Measurements from ENCODE around the gene CCDC40. TPM values are rescaled to one million over a fixed set of nuclear protein-coding genes. Genes with fewer than 3 reads are reported as not detected.

CCDC40 gene
- total RNA-seq, 2 donors from 2014 or later = 2.9 to 13.5 TPM

GRCh38 chr17:80000981-80001775 lies 35.3 kb upstream of the CCDC40 start:
- ATAC-seq = no peak
- H3K9me3 ChIP-seq = no peaks in the 10 kb centered on the region
- no peak for DNase-seq

GRCh38 chr17:80002070-80002641 lies 34.3 kb upstream of the CCDC40 start:
- TF ChIP-seq CTCF (IDR thresholded peaks at IDR 0.05) (no peak), POLR2A (IDR thresholded peaks at IDR 0.05) (no peak)
- WGBS, 2 donors = 85 to 90% methylated on average over 15 to 26 of the region's 26 CpGs
- Histone ChIP-seq H3K4me3 (no peak overlapping the region), H3K9me3 (no peaks in the 10 kb centered on the region), H3K27ac (no peak overlapping the region), H3K4me1 (peaks cover 15% of the 10 kb centered on the region), H3K36me3 (replicated peaks in 1 of 2; ENCODE audit: insufficient read depth in 1 of 2, low read depth in 2 of 2) (no peaks in the 10 kb centered on the region), H3K27me3 (no peaks in the 10 kb centered on the region)
- intact Hi-C loops (cut with DNase I) = no loop called here
- DNase-seq (no peak), ATAC-seq (no peak)

More at GRCh38 chr17:80000981-80001775, 35.3 kb upstream of the CCDC40 start:
- Histone ChIP-seq H3K27ac (no peak overlapping the region), H3K27me3 (no peaks in the 10 kb centered on the region), H3K36me3 (replicated peaks in 1 of 2; ENCODE audit: insufficient read depth in 1 of 2, low read depth in 2 of 2) (no peaks in the 10 kb centered on the region), H3K4me3 (no peak overlapping the region), H3K4me1 (peaks cover 9% of the 10 kb centered on the region)
- intact Hi-C loops (cut with DNase I) = no loop called here
- TF ChIP-seq CTCF (IDR thresholded peaks at IDR 0.05) (no peak), POLR2A (IDR thresholded peaks at IDR 0.05) (no peak)
- WGBS, 2 donors = 94 to 95% methylated on average over 11 to 25 of the region's 29 CpGs

GRCh38 chr17:80002690-80003490 lies 33.6 kb upstream of the CCDC40 start:
- peaks cover 15% of the 10 kb centered on the region for H3K4me1 ChIP-seq
- no peak for DNase-seq
- no peaks in the 10 kb centered on the region for H3K36me3 ChIP-seq (replicated peaks in 1 of 2; ENCODE audit: insufficient read depth in 1 of 2, low read depth in 2 of 2)
- H3K27ac ChIP-seq = no peak overlapping the region
- H3K9me3 ChIP-seq = no peaks in the 10 kb centered on the region
- no peaks in the 10 kb centered on the region for H3K27me3 ChIP-seq
- ATAC-seq = no peak
- H3K4me3 ChIP-seq = no peak overlapping the region
- TF ChIP-seq POLR2A (IDR thresholded peaks at IDR 0.05) = no peak
- no peak for TF ChIP-seq CTCF (IDR thresholded peaks at IDR 0.05)
- intact Hi-C loops (cut with DNase I) = no loop called here
- WGBS, 2 donors = 89 to 91% methylated on average over 24 to 29 of the region's 30 CpGs

GRCh38 chr17:80003969-80004368 lies 32.5 kb upstream of the CCDC40 start:
- Histone ChIP-seq H3K27me3 (no peaks in the 10 kb centered on the region), H3K36me3 (replicated peaks in 1 of 2; ENCODE audit: insufficient read depth in 1 of 2, low read depth in 2 of 2) (no peaks in the 10 kb centered on the region), H3K4me3 (no peak overlapping the region), H3K27ac (no peak overlapping the region), H3K4me1 (peaks cover 23% of the 10 kb centered on the region), H3K9me3 (no peaks in the 10 kb centered on the region)
- intact Hi-C loops (cut with DNase I) = no loop called here
- WGBS, 2 donors = 94% methylated on average over 15 of the region's 15 CpGs
- DNase-seq = no peak
- no peak for ATAC-seq
- TF ChIP-seq POLR2A (IDR thresholded peaks at IDR 0.05) (no peak), CTCF (IDR thresholded peaks at IDR 0.05) (no peak)

Measured in body of pancreas (tissue), 4 donors.